HAP-1 (cell line): ENCODE results near the gene ADO.

Source experiments
- DNase-seq, 2 experiments: peaks; one replicate each; pipeline ENCODE4 v3.0.0-alpha.2; 2016 to 2020; ENCODE audit warnings: low spot score in 2 of 2
- H3K27me3 ChIP-seq: fragments of 250-450 bp; sonication (Bioruptor Pico); 2 replicates; pipeline ENCODE4 v1.5.1; 2020; ENCODE audit warnings: low read depth, mild to moderate bottlenecking, moderate library complexity
- H3K36me3 ChIP-seq: fragments of 250-450 bp; sonication (Bioruptor Pico); replicated peaks from 2 replicates; pipeline ENCODE4 v1.5.1; 2020; ENCODE audit warnings: mild to moderate bottlenecking
- H3K4me1 ChIP-seq: fragments of 250-450 bp; sonication (Bioruptor Pico); 2 replicates; pipeline ENCODE4 v1.5.1; 2020; ENCODE audit warnings: mild to moderate bottlenecking
- H3K4me3 ChIP-seq: fragments of 250-450 bp; sonication (Bioruptor Pico); 2 replicates; pipeline ENCODE4 v1.5.1; 2020; ENCODE audit warnings: mild to moderate bottlenecking, moderate library complexity
- H3K9me3 ChIP-seq: fragments of 250-450 bp; sonication (Bioruptor Pico); 2 replicates; pipeline ENCODE4 v1.5.1; 2020; ENCODE audit warnings: mild to moderate bottlenecking, moderate library complexity
- in situ Hi-C: fragments of 300-500 bp; cut with MboI; formaldehyde crosslinking; loops from 3 replicates; pipeline ENCODE4 v1.14.3; 2020; ENCODE audit warnings: low sequenced_read_pairs, inconsistent platforms, mixed read lengths

Gene ADO

GRCh38 chr10:62805231-62806099, 945 bp downstream of the ADO start:
- Histone ChIP-seq H3K4me3 (peak overlapping the region; percentile 63), H3K9me3 (no peaks in the 10 kb centered on the region), H3K36me3 (peaks cover 8% of the 10 kb centered on the region; the same call in 1 of the 2 replicates), H3K4me1 (peaks cover 24% of the 10 kb centered on the region), H3K27me3 (no peaks in the 10 kb centered on the region)
- peak; percentile 22 to 62 for DNase-seq
- in situ Hi-C loops = no loop called here

- Histone ChIP-seq H3K36me3 (peaks cover 8% of the 10 kb centered on the region; the same call in 1 of the 2 replicates), H3K4me3 (peak overlapping the region; percentile 63), H3K9me3 (no peaks in the 10 kb centered on the region), H3K4me1 (peaks cover 24% of the 10 kb centered on the region), H3K27me3 (no peaks in the 10 kb centered on the region)
- in situ Hi-C loops = no loop called here
- DNase-seq = no peak
Measured at GRCh38 chr10:62806251-62806650, 1.7 kb downstream of the ADO start.

GRCh38 chr10:62810156-62810902, 5.8 kb downstream of the ADO start:
- in situ Hi-C loops = loop anchor here (10.0 kb wide), 1 partner anchor 196 kb away; no protein-coding TSS in a partner anchor

GRCh38 chr10:62811159-62811875, 6.8 kb downstream of the ADO start:
- H3K27me3 ChIP-seq = peaks cover 7% of the 10 kb centered on the region; the same call in 1 of the 2 replicates
- no peaks in the 10 kb centered on the region for H3K9me3 ChIP-seq
- DNase-seq = no peak
- peaks cover 21% of the 10 kb centered on the region for H3K4me1 ChIP-seq
- in situ Hi-C loops = loop anchor here (10.0 kb wide), 1 partner anchor 197 kb away; no protein-coding TSS in a partner anchor
- H3K36me3 ChIP-seq = peaks cover 5% of the 10 kb centered on the region; the same call in 1 of the 2 replicates
- H3K4me3 ChIP-seq = no peak overlapping the region

More at GRCh38 chr10:62810156-62810902, 5.8 kb downstream of the ADO start:
- Histone ChIP-seq H3K36me3 (peaks cover 8% of the 10 kb centered on the region; the same call in 1 of the 2 replicates), H3K9me3 (no peaks in the 10 kb centered on the region), H3K4me3 (no peak overlapping the region), H3K4me1 (peaks cover 19% of the 10 kb centered on the region), H3K27me3 (peaks cover 6% of the 10 kb centered on the region; the same call in 1 of the 2 replicates)
- DNase-seq = no peak

- in situ Hi-C loops = loop anchor here (10.0 kb wide), 1 partner anchor 198 kb away; no protein-coding TSS in a partner anchor
- Histone ChIP-seq H3K9me3 (no peaks in the 10 kb centered on the region), H3K4me3 (no peak overlapping the region), H3K36me3 (no peaks in the 10 kb centered on the region; the same call in 1 of the 2 replicates), H3K4me1 (peaks cover 9% of the 10 kb centered on the region), H3K27me3 (peaks cover 7% of the 10 kb centered on the region; the same call in 1 of the 2 replicates)
- DNase-seq = no peak
Measured at GRCh38 chr10:62812672-62813439, 8.3 kb downstream of the ADO start.

- H3K27me3 ChIP-seq = peaks cover 11% of the 10 kb centered on the region
- no peaks in the 10 kb centered on the region for H3K9me3 ChIP-seq
- DNase-seq = no peak
- peaks cover 7% of the 10 kb centered on the region for H3K4me1 ChIP-seq
- no peak overlapping the region for H3K4me3 ChIP-seq
- no peaks in the 10 kb centered on the region; the same call in 1 of the 2 replicates for H3K36me3 ChIP-seq
- in situ Hi-C loops = loop anchor here (10.0 kb wide), 1 partner anchor 199 kb away; no protein-coding TSS in a partner anchor
Measured at GRCh38 chr10:62813453-62813852, 8.9 kb downstream of the ADO start.

GRCh38 chr10:62813981-62814380, 9.5 kb downstream of the ADO start:
- Histone ChIP-seq H3K4me1 (peaks cover 8% of the 10 kb centered on the region), H3K9me3 (no peaks in the 10 kb centered on the region), H3K36me3 (no peaks in the 10 kb centered on the region), H3K27me3 (peaks cover 13% of the 10 kb centered on the region), H3K4me3 (no peak overlapping the region)
- in situ Hi-C loops = loop anchor here (10.0 kb wide), 1 partner anchor 199 kb away; no protein-coding TSS in a partner anchor
- no peak for DNase-seq

GRCh38 chr10:62814756-62815380, 10.3 kb downstream of the ADO start:
- in situ Hi-C loops = loop anchor here (10.0 kb wide), 1 partner anchor 200 kb away; no protein-coding TSS in a partner anchor
- Histone ChIP-seq H3K4me3 (peak overlapping the region; percentile 86), H3K9me3 (no peaks in the 10 kb centered on the region), H3K4me1 (peaks cover 8% of the 10 kb centered on the region), H3K27me3 (peaks cover 19% of the 10 kb centered on the region), H3K36me3 (no peaks in the 10 kb centered on the region)
- peak in 1 of 2 experiments; percentile 26 for DNase-seq

GRCh38 chr10:62815381-62816075, 11.0 kb downstream of the ADO start:
- peaks cover 8% of the 10 kb centered on the region for H3K4me1 ChIP-seq
- H3K36me3 ChIP-seq = no peaks in the 10 kb centered on the region
- in situ Hi-C loops = loop anchor here (10.0 kb wide), 1 partner anchor 201 kb away; no protein-coding TSS in a partner anchor
- H3K4me3 ChIP-seq = peak overlapping the region; percentile 86
- H3K9me3 ChIP-seq = no peaks in the 10 kb centered on the region
- peaks cover 19% of the 10 kb centered on the region for H3K27me3 ChIP-seq
- peak in 1 of 2 experiments; percentile 9 for DNase-seq

GRCh38 chr10:62816076-62816330, 11.5 kb downstream of the ADO start:
- Histone ChIP-seq H3K4me1 (peaks cover 8% of the 10 kb centered on the region), H3K27me3 (peaks cover 19% of the 10 kb centered on the region), H3K9me3 (no peaks in the 10 kb centered on the region), H3K4me3 (peak overlapping the region; percentile 86), H3K36me3 (no peaks in the 10 kb centered on the region)
- in situ Hi-C loops = loop anchor here (10.0 kb wide), 1 partner anchor 201 kb away; no protein-coding TSS in a partner anchor
- DNase-seq = no peak

- peaks cover 8% of the 10 kb centered on the region for H3K4me1 ChIP-seq
- H3K27me3 ChIP-seq = peaks cover 19% of the 10 kb centered on the region
- peak within 1 kb of the TSS; percentile 86 for H3K4me3 ChIP-seq
- in situ Hi-C loops = loop anchor here (10.0 kb wide), 1 partner anchor 202 kb away; no protein-coding TSS in a partner anchor
- H3K9me3 ChIP-seq = no peaks in the 10 kb centered on the region
- peak; percentile 88 to 93 for DNase-seq
- H3K36me3 ChIP-seq = no peaks in the 10 kb centered on the region
Measured at GRCh38 chr10:62816331-62817120, 12.0 kb downstream of the ADO start, which contains the start of gene EGR2. EGR2 (minus strand) TSS chr10:62816366; CDS start chr10:62816029, 337 bp downstream.
